GM18508 (cell line): ENCODE results near the gene UIMC1.
A peak's percentile ranks its signal among the peaks of the same experiment; 100 is the strongest.

ENCODE experiments used
- ATAC-seq: cut with Tn5 transposase; IDR thresholded peaks from one replicate; pipeline ENCODE4 v1.9.1; 2021; ENCODE audit warnings: moderate number of reproducible peaks; ENCODE audit not compliant: insufficient read depth, unreplicated experiment

Gene UIMC1

DNA sequence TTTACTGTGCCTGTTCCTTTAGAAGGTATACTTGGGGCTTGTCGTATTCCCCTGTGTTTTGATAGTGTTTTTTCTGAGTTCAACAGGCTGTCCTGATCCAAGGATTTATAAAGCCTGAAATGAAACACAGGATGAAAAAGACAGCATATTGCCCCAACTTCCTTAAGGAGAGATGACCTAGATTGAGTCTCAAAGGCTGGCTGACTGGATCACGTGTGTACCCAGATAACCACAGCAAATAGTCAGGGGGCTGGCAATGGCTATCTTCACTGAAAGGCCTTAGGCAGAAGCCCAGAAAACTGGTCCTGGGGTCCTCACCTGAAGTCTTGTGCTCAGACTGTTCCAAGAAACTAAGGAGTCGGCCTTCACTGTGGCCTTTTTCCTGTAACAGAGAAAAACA is 99.8 kb downstream of the UIMC1 start:
- no peak for ATAC-seq

- ATAC-seq = no peak
These were observed 100.5 kb downstream of the UIMC1 start for GRCh38 chr5:176906126-176906525.

DNA sequence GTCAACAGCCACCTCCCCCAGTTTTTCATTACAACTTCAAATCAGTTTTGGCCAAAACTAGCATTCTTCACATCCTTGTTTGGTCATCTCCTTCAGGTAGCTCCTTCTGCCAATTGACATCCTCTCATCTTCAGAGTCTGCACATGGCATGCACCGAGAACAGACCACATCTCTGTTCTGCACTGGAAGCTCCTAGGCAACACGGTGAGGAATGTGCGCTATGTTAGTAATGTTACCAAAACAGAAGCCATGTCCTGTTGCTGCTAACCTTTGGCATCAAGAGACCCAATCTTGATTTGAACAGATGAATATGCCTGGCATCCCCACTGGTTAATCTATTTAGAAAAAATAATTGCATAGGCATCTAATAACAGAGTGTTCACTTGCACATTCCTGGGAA is 102.3 kb downstream of the UIMC1 start:
- ATAC-seq = no peak

- no peak for ATAC-seq
These were observed 103.5 kb downstream of the UIMC1 start for GRCh38 chr5:176902911-176903664.

DNA sequence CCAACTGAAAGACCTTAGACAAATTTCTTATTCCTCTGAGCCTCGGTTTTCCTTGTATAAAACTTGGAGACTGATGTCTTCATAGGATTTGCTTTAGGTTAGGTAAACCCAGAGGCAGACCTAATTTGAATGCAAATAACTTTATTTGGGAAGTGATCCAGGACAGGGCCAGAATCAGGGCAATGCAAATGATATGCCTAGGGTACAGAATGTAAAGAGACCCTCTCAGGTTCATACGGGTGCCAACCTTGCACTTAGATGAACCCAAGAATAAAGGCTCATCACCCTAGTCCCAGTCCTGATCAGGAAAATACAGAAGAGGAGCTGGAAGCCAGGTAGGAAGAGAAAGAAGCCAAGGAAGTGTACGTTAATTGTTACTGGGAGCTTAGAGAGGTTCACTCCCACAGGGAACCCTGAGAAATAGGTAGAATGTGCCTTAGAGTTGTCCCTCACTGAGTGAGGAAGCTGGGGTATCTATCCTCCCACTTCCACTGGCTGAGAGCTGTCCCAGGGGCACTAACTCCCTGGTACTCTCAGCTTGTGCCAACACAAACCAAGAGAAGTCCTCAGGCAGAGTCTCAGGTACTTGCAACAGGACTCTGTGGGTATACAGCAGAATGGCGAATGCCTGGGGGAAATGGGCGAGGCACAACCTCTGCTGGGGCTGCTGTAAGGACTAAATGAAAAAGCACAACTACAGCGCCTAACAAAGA is 104.3 kb downstream of the UIMC1 start:
- ATAC-seq = no peak

DNA sequence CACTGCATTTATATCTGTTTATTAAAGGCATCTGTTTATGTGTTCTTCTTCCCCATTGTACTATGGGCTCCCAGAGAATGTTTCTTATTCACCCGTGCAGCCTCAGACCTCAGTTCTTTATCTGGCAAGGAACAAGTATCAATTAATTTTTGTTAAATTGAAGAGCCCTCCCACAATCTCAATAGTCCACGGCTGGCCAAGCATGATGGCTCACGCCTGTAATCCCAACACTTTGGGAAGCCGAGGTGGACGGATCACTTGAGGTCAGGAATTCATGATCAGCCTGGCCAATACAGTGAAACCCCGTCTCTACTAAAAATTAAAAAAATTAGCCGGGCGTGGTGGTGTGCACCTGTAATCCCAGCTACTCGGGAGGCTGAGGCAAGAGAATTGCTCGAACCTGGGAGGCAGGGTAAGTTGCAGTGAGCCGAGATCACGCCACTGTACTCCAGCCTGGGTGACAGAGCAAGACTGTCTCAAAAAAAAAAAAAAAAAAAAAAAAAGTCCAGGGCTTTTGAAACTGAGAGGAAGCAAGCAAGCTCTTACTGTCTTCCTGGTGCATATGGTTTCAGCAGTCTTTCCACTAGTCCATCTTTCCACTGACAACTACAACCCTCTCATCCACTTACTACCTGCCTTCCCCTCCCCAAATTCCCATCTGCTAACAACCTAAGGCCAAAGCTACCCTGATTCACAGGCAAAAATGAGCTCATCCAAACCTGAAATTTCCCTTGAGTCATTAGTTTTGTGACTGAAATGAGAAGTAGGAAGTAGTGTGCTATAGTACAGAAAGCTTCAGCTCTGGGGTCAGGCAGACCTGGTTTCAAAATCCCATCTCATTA is 105.1 kb downstream of the UIMC1 start:
- peak; percentile 70 for ATAC-seq

GRCh38 chr5:176900780-176901204 is 105.8 kb downstream of the UIMC1 start:
- ATAC-seq = no peak

DNA sequence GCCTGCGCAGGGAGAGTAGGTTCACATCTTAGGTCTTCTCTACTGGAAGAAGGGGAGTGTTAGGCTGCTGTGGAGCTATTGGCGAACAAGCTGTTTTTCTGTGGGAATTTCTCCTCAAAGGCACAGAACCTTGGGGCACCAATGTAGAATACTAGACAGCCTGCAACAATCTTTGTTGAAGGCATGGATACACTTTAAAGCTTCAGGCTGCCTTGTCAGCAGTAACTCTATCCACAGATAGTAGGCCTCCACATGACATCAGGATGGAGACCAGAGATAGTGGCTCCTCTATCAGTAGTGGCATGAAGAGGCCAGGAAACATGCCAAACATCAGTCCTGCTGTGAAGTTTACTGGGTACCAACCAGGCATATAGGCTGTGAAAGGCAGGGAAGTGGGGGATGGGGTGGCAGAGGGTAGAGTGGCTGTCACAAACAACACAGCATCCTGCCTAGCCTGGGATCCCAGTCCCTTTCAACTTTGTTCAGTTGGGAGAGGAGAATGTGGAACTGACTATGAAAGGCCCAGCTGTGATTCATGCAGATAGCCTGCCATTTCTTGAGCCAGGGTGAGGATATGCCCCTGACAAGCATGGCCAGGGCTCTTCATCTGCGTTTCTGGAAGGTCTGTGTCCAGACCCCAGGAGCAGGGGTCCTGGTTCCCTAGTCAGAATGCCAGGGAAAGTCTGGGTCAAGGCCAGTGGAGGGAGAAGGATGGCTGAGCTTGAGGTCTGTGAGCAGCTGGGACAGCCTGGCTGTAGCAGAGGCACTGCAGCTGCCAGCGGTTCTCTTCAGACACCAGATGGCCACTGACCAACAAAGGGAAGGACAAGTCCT is 106.4 kb downstream of the UIMC1 start:
- ATAC-seq = no peak

DNA sequence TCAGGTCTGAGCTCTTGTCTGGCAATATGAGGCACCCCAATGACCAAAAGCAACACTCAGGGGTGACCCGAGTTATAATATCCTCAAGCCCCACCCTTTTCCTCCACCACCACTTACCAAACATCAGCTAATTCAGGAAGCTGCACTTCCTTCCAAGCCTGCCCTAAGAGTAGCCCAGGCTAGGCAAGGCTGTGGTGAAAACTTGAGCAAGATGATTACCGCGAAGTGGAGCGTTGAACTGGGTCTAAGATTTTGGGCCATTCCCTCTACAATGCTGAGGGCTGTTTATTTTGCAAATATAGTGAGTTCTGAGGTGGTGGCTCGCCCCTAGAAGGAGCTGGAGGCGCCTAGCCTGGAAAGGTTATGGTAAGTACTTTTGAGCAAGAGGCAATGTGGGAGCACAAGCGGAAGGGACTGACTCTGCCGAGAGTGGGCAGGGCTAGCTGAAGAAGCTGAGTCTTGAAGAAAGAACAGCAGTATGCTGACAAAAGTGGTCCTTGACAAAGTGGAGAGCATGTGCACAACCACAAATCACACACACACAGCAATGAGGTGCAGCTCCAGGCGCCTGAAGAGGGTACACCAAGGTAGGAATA is 107.2 kb downstream of the UIMC1 start, which contains the start of gene HK3:
Gene HK3 (minus strand): TSS at position 51 of the 596 bp plus-strand sequence. CDS start 3,187 bp downstream, outside the sequence.
- no peak for ATAC-seq

GRCh38 chr5:176897263-176897662 is 109.3 kb downstream of the UIMC1 start:
- no peak for ATAC-seq

DNA sequence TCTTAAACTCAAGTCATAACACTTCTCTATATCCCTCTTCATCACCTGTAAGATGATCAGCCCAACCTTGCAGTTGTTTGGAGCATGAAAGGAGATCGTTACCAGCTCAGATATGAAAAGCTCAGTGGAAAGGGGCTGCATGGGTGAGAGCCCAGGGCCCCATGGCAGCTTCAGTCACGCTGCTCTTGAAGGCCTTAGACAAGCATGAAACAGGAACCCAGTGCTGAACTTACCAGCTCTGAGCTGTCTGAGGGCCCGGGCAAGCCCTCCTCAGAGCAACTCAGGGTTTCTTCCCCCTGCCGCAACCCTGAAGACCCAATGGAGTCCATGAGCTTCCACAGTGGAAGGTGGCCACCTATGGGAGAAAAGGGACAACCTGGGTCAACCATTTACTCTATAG is 110.7 kb downstream of the UIMC1 start:
- no peak for ATAC-seq

GRCh38 chr5:176894298-176894697 is 112.3 kb downstream of the UIMC1 start:
- no peak for ATAC-seq

DNA sequence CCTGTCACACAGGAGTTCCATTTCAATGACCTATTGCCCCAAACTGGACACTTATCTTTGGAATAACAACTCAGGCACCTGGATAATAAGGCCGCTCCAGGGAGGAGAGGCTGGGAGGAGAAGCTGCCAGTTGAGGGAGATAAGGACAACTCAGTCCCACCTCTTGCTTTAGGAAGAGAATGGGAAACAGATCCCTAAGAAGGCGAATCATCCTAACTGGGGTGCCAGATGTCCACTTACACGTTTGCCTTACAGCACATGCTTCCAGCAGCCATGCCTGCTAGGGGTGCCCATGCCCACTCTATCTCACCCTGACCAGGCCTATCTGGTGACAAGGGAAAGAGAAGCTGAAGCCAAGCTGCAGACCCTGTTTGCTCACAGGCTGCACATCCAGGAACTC is 113.9 kb downstream of the UIMC1 start:
- ATAC-seq = no peak

DNA sequence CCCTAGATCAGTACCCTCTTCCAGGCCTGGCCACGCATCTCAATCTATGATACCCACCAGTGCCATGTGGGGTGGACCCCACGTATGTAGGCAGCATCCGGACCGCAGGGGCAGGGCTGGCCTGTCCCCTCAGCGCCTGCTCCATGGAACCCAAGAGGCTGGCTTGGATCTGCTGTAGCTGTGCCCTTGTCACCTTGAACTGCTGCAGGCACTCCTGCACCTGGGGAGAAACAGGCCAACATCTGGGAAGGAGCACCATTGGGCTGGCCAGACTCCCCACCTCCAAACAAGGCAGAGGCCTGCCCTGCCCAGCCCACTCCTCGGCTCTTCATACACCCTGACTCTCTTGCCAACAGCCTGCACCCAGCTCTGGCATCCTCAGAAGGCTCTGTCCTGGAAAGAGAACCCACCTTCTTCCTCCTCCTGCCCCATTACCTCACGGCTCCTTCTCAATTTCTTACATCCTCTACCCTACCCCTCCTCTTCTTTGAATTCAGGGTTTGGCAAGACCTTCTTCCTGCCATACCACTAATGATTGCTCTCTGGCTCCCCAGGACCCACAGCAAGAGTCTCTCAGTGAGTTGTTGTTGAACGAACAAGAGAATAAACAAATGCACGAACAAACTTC is 115.1 kb downstream of the UIMC1 start:
- no peak for ATAC-seq

- ATAC-seq = no peak
These were observed 115.9 kb downstream of the UIMC1 start for GRCh38 chr5:176890455-176891330.

DNA sequence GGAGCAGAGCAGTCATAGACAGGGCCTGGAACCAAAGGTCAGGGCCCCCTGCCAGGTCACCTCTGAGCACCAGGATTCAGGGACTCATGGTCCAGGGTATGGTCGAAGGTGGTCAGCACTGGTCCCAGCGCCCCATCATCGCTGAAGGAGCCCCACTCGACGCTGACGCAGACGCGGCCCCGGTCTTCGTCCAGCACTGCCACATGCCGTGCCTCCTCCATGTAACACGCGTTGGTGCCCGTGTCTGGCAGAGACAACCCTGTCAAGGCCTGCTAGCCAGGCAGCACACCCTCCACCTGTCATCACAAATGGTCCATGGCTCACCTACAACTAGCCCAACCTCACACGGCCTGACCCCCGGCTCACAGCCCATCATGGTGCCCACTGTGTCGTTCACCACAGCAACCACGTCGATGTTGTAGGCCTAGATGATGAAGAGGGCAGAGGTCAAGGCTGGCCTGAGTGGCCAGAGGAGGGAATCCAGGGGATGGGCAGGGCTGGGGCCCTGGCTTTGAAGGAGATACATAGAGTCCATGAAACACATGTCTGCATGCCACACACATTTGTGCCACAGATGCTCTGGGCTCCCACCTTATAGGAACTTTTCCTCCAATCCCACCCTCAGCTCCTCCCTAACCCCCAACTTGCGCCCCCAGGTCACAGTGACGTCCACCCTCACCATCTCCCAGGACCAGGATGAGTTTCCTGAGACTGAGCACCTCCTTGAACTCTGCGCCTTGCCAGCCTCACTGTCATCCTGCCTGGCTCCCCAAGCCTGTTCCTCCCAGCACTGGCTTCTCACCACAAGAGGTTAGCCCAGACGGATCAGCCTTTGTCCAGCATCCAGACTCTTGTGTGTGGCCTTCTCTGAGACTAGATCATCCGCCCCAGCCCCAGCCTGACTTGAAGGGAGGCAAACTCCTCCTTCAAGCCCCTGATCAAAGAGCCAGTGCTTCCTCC is 117.0 kb downstream of the UIMC1 start:
- no peak for ATAC-seq

DNA sequence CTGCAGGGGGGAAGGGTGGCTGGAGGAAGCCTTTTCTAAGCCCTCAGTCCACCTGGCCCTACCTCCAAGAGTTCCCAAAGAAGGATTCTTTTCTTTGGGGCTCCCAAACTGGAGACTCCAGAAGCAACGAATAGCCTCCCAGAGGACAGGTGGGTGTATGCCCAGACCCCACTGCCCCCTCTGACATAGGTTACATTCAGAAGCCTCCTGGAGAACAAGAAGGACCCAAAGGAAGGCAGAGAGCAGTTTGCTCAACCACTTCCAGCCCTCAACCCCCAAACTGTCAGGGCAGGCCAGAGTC is 117.8 kb downstream of the UIMC1 start:
- ATAC-seq = no peak
